B cell (primary cell): ENCODE results near the gene ESPNL. TPM values are rescaled to one million over a fixed set of nuclear protein-coding genes. Genes with fewer than 3 reads are reported as not detected.

Experiments used
- ATAC-seq: fragments of 200-7000 bp; cut with Tn5 transposase; one replicate; pipeline ENCODE4 v1.10.0; 2021; ENCODE audit warnings: low read depth, mild to moderate bottlenecking, moderate number of reproducible peaks, moderate library complexity
- CTCF ChIA-PET: fragments of 350-600 bp; sonication (Branson Sonifier 250); formaldehyde crosslinking; loops from one replicate; lab custom pipeline; 2021; ENCODE audit warnings: antibody characterized with exemption, inconsistent platforms; lab: Charles Lee
- POLR2A ChIA-PET: fragments of 350-600 bp; sonication (Branson Sonifier 250); formaldehyde crosslinking; loops from one replicate; lab custom pipeline; 2021; ENCODE audit warnings: antibody characterized with exemption; lab: Charles Lee
- DNase-seq: peaks from one replicate; pipeline ENCODE4 v3.0.0; 2013
- H2AFZ ChIP-seq: 2 replicates; pipeline ENCODE4 v1.6.1; 2012; ENCODE audit warnings: mild to moderate bottlenecking, low read depth, low read length; ENCODE audit not compliant: insufficient read depth, poor library complexity, severe bottlenecking
- H3K27ac ChIP-seq, 2 donors: 1 replicate in 1 of 2; 2 replicates in 1 of 2; pipeline ENCODE4 v1.5.1; 2012 to 2013; ENCODE audit warnings: low read length in 2 of 2, mild to moderate bottlenecking in 2 of 2, moderate library complexity in 1 of 2
- H3K27me3 ChIP-seq, 4 experiments: fragments of 200-600 bp in 1 of 4; sonication (generic) in 1 of 4; replicated peaks in 1 of 4; 1 replicate in 2 of 4; 2 replicates in 2 of 4; pipeline versions ENCODE4 v1.6.1 to v1.7.0; 2013 to 2016; ENCODE audit warnings: low read length in 3 of 4, mild to moderate bottlenecking in 2 of 4, mixed read lengths in 1 of 4, moderate library complexity in 1 of 4; ENCODE audit not compliant: insufficient read depth in 4 of 4, control insufficient read depth in 3 of 4; ENCODE audit errors: control extremely low read depth in 1 of 4
- H3K36me3 ChIP-seq, 2 experiments: replicated peaks in 1 of 2; 1 replicate in 1 of 2; 2 replicates in 1 of 2; pipeline versions ENCODE4 v1.6.1 to v1.7.1; 2013; ENCODE audit warnings: low read length in 1 of 2; ENCODE audit not compliant: insufficient read depth in 2 of 2, control insufficient read depth in 1 of 2; ENCODE audit errors: control extremely low read depth in 1 of 2, extremely low read depth in 1 of 2
- H3K4me1 ChIP-seq, 2 donors: fragments of 200-600 bp in 1 of 2; sonication (generic) in 1 of 2; 1 replicate in 1 of 2; 2 replicates in 1 of 2; pipeline versions ENCODE4 v1.5.1 to v1.6.1; 2013 to 2017; ENCODE audit warnings: low read length in 2 of 2; ENCODE audit not compliant: control insufficient read depth in 2 of 2, insufficient read depth in 2 of 2
- H3K4me2 ChIP-seq: replicated peaks from 2 replicates; pipeline ENCODE3; 2012; ENCODE audit warnings: mild to moderate bottlenecking, low read depth, low read length; ENCODE audit not compliant: poor library complexity, severe bottlenecking
- H3K4me3 ChIP-seq, 5 experiments: fragments of 200-600 bp in 1 of 5; sonication (generic) in 1 of 5; 1 replicate in 3 of 5; 2 replicates in 2 of 5; pipeline versions ENCODE4 v1.5.1 to v1.7.0; 2011 to 2016; ENCODE audit warnings: low read length in 4 of 5, mild to moderate bottlenecking in 4 of 5, low read depth in 2 of 5, control low read depth in 1 of 5, moderate library complexity in 1 of 5; ENCODE audit not compliant: insufficient read depth in 1 of 5; ENCODE audit errors: control extremely low read depth in 1 of 5, extremely low read depth in 1 of 5
- H3K79me2 ChIP-seq: fragments of 200-600 bp; sonication (generic); one replicate; pipeline ENCODE4 v1.6.0; 2016; ENCODE audit warnings: low read length; ENCODE audit not compliant: control insufficient read depth, insufficient read depth
- H3K9ac ChIP-seq: fragments of 200-600 bp; sonication (generic); 2 replicates; pipeline ENCODE4 v1.6.1; 2017; ENCODE audit warnings: mild to moderate bottlenecking, low read length, moderate library complexity
- H3K9me3 ChIP-seq, 3 donors: one replicate each; pipeline versions ENCODE4 v1.6.1 to v1.7.1; 2013; ENCODE audit warnings: low read length in 2 of 3; ENCODE audit not compliant: control insufficient read depth in 2 of 3, insufficient read depth in 1 of 3; ENCODE audit errors: control extremely low read depth in 1 of 3
- H4K20me1 ChIP-seq: 2 replicates; pipeline ENCODE4 v1.6.0; 2012; ENCODE audit warnings: mild to moderate bottlenecking, low read length; ENCODE audit not compliant: insufficient read depth, control insufficient read depth, poor library complexity, severe bottlenecking
- H3K27ac Mint-ChIP-seq: one replicate; pipeline ENCODE4 v1.8.0; 2021; ENCODE audit warnings: mixed read lengths
- H3K27me3 Mint-ChIP-seq: one replicate; pipeline ENCODE4 v1.8.0; 2021; ENCODE audit warnings: mixed read lengths
- H3K4me1 Mint-ChIP-seq: one replicate; pipeline ENCODE4 v1.8.0; 2021; ENCODE audit warnings: mixed read lengths
- H3K4me3 Mint-ChIP-seq: one replicate; pipeline ENCODE4 v1.8.0; 2021; ENCODE audit warnings: mixed read lengths
- H3K9me3 Mint-ChIP-seq: one replicate; pipeline ENCODE4 v1.8.0; 2022; ENCODE audit warnings: mixed read lengths; ENCODE audit not compliant: insufficient read depth
- CTCF ChIP-seq: fragments of 200-600 bp; IDR thresholded peaks from one replicate; pipeline ENCODE4 v1.8.0; 2022; ENCODE audit warnings: antibody characterized with exemption, mild to moderate bottlenecking
- EZH2 ChIP-seq: IDR thresholded peaks from 2 replicates; pipeline ENCODE4 v1.6.1; 2012; ENCODE audit warnings: borderline replicate concordance, low read depth, mild to moderate bottlenecking, moderate library complexity, low read length; ENCODE audit not compliant: insufficient read depth, poor library complexity, severe bottlenecking
- WGBS: methylation state at CpG from one replicate; pipeline ENCODE4 v1.1.5; 2013; ENCODE audit warnings: missing lambda C conversion rate; ENCODE audit not compliant: insufficient coverage; 5-methylcytosine and 5-hydroxymethylcytosine counted together
- intact Hi-C: fragments of 100-400 bp; cut with micrococcal nuclease; formaldehyde crosslinking; loops from one replicate; pipeline ENCODE4 v1.10.0; 2022
- polyA plus RNA-seq: library from polyadenylated mRNA; depleted of rRNA; stranded (reverse); fragments of >200 nt; gene quantifications from 2 replicates; pipeline ENCODE4 v1.2.3, GENCODE V29; 2012
- total RNA-seq, 2 donors: library from RNA; stranded (reverse); fragments of 120-200 nt in 1 of 2; gene quantifications; 1 replicate in 1 of 2; 2 replicates in 1 of 2; pipeline versions ENCODE4 v1.2.3 to v1.2.4, GENCODE V29; 2013 to 2022

The ESPNL gene
- total and polyA plus RNA-seq, 2 donors (not counting 1 experiment from before 2014, with no cell fraction given), result 1.6 to 2.5 TPM

GRCh38 chr2:238142382-238143205 is 42.5 kb downstream of the ESPNL start:
- WGBS, result 94% methylated on average over 25 of the region's 30 CpGs
- Histone ChIP-seq H3K9ac (no peak overlapping the region), H3K27me3 (peaks cover 0 to 7% (median 1%) of the 10 kb centered on the region in 4 experiments), H3K4me2 (no peak overlapping the region), H3K9me3 (peaks cover 0 to 4% (median 0%) of the 10 kb centered on the region in 3 donors), H3K4me3 (no peak overlapping the region), H3K36me3 (no peaks in the 10 kb centered on the region), H3K27ac (no peak overlapping the region), H3K79me2 (no peaks in the 10 kb centered on the region), H3K4me1 (peaks cover 16 to 26% of the 10 kb centered on the region in 2 donors), H2AFZ (no peak overlapping the region), H4K20me1 (no peaks in the 10 kb centered on the region)
- peaks cover 12% of the 10 kb centered on the region for H3K4me1 Mint-ChIP-seq
- intact Hi-C loops, result no loop called here
- DNase-seq (no peak), ATAC-seq (no peak)
- POLR2A ChIA-PET, result no interaction called here
- no peak overlapping the region for H3K4me3 Mint-ChIP-seq
- no peak for TF ChIP-seq EZH2
- no peak for TF ChIP-seq CTCF
- CTCF ChIA-PET, result interaction anchor here (0.7 kb wide), 1 partner anchor 18 kb away, joined by 4 read pairs; no protein-coding TSS in a partner anchor
- H3K9me3 Mint-ChIP-seq, result no peaks in the 10 kb centered on the region
- no peak overlapping the region for H3K27ac Mint-ChIP-seq
- no peaks in the 10 kb centered on the region for H3K27me3 Mint-ChIP-seq

GRCh38 chr2:238143239-238143951 is 43.3 kb downstream of the ESPNL start:
- H3K27me3 Mint-ChIP-seq, result no peaks in the 10 kb centered on the region
- Histone ChIP-seq H3K4me3 (no peak overlapping the region), H3K27me3 (peaks cover 0 to 7% (median 1%) of the 10 kb centered on the region in 4 experiments), H3K79me2 (no peaks in the 10 kb centered on the region), H4K20me1 (no peaks in the 10 kb centered on the region), H3K36me3 (no peaks in the 10 kb centered on the region), H2AFZ (no peak overlapping the region), H3K9me3 (peaks cover 0 to 4% (median 0%) of the 10 kb centered on the region in 3 donors), H3K9ac (no peak overlapping the region), H3K27ac (no peak overlapping the region), H3K4me1 (peaks cover 13 to 22% of the 10 kb centered on the region in 2 donors), H3K4me2 (no peak overlapping the region)
- ChIA-PET CTCF (no interaction called here), POLR2A (no interaction called here)
- H3K4me1 Mint-ChIP-seq, result peaks cover 6% of the 10 kb centered on the region
- no peak overlapping the region for H3K4me3 Mint-ChIP-seq
- TF ChIP-seq EZH2, result no peak
- no peak for TF ChIP-seq CTCF
- no peak for DNase-seq
- ATAC-seq, result no peak
- H3K27ac Mint-ChIP-seq, result no peak overlapping the region
- WGBS, result 60% methylated on average over 18 of the region's 20 CpGs
- intact Hi-C loops, result no loop called here
- no peaks in the 10 kb centered on the region for H3K9me3 Mint-ChIP-seq
